Gastrocnemius medialis (tissue), 4 donors: ENCODE results near the gene TOR3A. TPM values are rescaled to one million over a fixed set of nuclear protein-coding genes. Genes with fewer than 3 reads are reported as not detected.
"Not testable (repeated sequence)": the region's sequence is repeated elsewhere in the genome, so short reads cannot be mapped to it uniquely, and the experiment has no call there.

Source experiments
- ATAC-seq, 2 donors: fragments of 150-250 bp; one replicate each; pipeline ENCODE4 v1.9.1; 2016
- DNase-seq, 2 donors: peaks; one replicate each; pipeline ENCODE4 v3.0.0-alpha.2; 2019
- H3K27ac ChIP-seq, 4 donors: fragments of 200-600 bp; sonication (generic); 1 replicate in 1 of 4; 2 replicates in 3 of 4; pipeline ENCODE4 v1.5.1; 2016 to 2018; ENCODE audit warnings: mild to moderate bottlenecking in 2 of 4, moderate library complexity in 1 of 4
- H3K27me3 ChIP-seq, 3 donors: fragments of 200-600 bp; sonication (generic) in 2 of 3; 1 replicate in 1 of 3; 2 replicates in 2 of 3; pipeline versions ENCODE4 v1.5.1 to v1.6.0; 2016 to 2019; ENCODE audit warnings: mild to moderate bottlenecking in 1 of 3, moderate library complexity in 1 of 3
- H3K36me3 ChIP-seq, 2 donors: fragments of 200-600 bp; sonication (generic) in 1 of 2; one replicate each; pipeline ENCODE4 v1.5.1; 2017 to 2018
- H3K4me1 ChIP-seq, 2 donors: fragments of 200-600 bp; sonication (generic) in 1 of 2; one replicate each; pipeline ENCODE4 v1.5.1; 2016 to 2017; ENCODE audit warnings: mild to moderate bottlenecking in 2 of 2
- H3K4me3 ChIP-seq, 4 donors: fragments of 200-600 bp; sonication (generic) in 3 of 4; 1 replicate in 1 of 4; 2 replicates in 3 of 4; pipeline ENCODE4 v1.5.1; 2016 to 2019; ENCODE audit warnings: mild to moderate bottlenecking in 2 of 4
- H3K9me3 ChIP-seq, 3 donors: fragments of 200-600 bp; sonication (generic) in 2 of 3; 1 replicate in 1 of 3; 2 replicates in 2 of 3; pipeline ENCODE4 v1.5.1; 2016 to 2019
- POLR2A ChIP-seq, 2 donors: fragments of 450-650 bp; IDR thresholded peaks; one replicate each; pipeline ENCODE4 v1.6.1; 2017; ENCODE audit warnings: antibody characterized with exemption in 2 of 2, mild to moderate bottlenecking in 2 of 2, moderate library complexity in 2 of 2
- in situ Hi-C, 4 donors: fragments of 200-750 bp; cut with MboI; loops; one replicate each; pipeline versions ENCODE4 v1.15.0 to v1.8.0; 2017; ENCODE audit warnings: low sequenced_read_pairs in 4 of 4
- intact Hi-C: fragments of 100-400 bp; cut with DNase I; formaldehyde crosslinking; loops from one replicate; pipeline ENCODE4 v1.15.1; 2023; ENCODE audit warnings: low total_unique reads
- total RNA-seq, 4 donors: library from RNA; depleted of rRNA; stranded (reverse); fragments of >200 nt; gene quantifications; one replicate each; pipeline versions ENCODE4 v1.1.0 to v1.2.3, GENCODE V29; 2016
- TF ChIP-seq, protein P1 (sequence below), 5 experiments: fragments of 450-650 bp in 3 of 5; fragments of 200-600 bp in 2 of 5; sonication (generic) in 2 of 5; IDR thresholded peaks in 4 of 5; conservative IDR thresholded peaks in 1 of 5; 1 replicate in 4 of 5; 2 replicates in 1 of 5; pipeline ENCODE4 v1.5.1; 2016 to 2019; ENCODE audit warnings: antibody characterized with exemption in 5 of 5, mild to moderate bottlenecking in 3 of 5, moderate library complexity in 3 of 5

The TOR3A gene, protein sequence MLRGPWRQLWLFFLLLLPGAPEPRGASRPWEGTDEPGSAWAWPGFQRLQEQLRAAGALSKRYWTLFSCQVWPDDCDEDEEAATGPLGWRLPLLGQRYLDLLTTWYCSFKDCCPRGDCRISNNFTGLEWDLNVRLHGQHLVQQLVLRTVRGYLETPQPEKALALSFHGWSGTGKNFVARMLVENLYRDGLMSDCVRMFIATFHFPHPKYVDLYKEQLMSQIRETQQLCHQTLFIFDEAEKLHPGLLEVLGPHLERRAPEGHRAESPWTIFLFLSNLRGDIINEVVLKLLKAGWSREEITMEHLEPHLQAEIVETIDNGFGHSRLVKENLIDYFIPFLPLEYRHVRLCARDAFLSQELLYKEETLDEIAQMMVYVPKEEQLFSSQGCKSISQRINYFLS
- 10 to 100 TPM; 19.2 to 78.6 (median 29.0) TPM for total RNA-seq

DNA sequence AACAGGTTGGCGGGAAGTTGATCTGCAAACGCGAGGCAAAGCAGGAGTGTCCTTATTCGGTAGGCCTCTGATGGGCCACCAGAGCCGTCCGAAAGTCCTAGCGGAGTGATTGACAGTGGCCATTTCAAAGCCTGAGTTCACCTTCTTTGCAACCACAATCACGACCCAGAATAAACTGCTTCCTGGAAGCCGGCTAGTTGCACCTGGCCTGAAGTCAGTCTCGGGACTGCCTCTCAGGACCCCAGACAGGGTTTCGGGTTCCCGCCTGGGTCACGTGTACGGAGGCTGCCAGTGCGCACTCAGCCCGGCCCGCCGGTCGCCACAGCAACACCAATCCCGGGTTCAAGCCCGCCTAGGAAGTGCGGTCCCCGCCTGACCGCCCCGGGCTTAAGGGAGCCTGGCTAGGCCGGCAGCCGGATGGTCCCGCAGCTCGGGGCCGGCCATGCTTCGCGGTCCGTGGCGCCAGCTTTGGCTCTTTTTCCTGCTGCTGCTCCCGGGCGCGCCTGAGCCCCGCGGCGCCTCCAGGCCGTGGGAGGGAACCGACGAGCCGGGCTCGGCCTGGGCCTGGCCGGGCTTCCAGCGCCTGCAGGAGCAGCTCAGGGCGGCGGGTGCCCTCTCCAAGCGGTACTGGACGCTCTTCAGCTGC lies at the start of gene TOR3A:
Gene TOR3A (plus strand): TSS at position 384 of the 646 bp plus-strand sequence. CDS start 59 bp downstream, at position 443.
- no peaks in the 10 kb centered on the region for H3K9me3 ChIP-seq
- no peaks in the 10 kb centered on the region for H3K27me3 ChIP-seq
- H3K27ac ChIP-seq: peak within 1 kb of the TSS; percentile 93 to 97 (median 96)
- H3K36me3 ChIP-seq: peaks cover 0 to 15% of the 10 kb centered on the region in 2 donors
- in situ Hi-C loops (loop anchor here in 1 of 4 donors (5.0 to 25.0 kb wide), 2 partner anchors 285 to 730 kb away; partner anchors contain the start of gene AXDND1), intact Hi-C loops (loop anchor here (1.0 to 10.0 kb wide), 5 partner anchors 9 to 547 kb away; partner anchors contain the start of genes FAM20B and SOAT1)
- peak; percentile 95 to 97 for TF ChIP-seq POLR2A (IDR thresholded peaks at IDR 0.05)
- TF ChIP-seq, protein P1, sequence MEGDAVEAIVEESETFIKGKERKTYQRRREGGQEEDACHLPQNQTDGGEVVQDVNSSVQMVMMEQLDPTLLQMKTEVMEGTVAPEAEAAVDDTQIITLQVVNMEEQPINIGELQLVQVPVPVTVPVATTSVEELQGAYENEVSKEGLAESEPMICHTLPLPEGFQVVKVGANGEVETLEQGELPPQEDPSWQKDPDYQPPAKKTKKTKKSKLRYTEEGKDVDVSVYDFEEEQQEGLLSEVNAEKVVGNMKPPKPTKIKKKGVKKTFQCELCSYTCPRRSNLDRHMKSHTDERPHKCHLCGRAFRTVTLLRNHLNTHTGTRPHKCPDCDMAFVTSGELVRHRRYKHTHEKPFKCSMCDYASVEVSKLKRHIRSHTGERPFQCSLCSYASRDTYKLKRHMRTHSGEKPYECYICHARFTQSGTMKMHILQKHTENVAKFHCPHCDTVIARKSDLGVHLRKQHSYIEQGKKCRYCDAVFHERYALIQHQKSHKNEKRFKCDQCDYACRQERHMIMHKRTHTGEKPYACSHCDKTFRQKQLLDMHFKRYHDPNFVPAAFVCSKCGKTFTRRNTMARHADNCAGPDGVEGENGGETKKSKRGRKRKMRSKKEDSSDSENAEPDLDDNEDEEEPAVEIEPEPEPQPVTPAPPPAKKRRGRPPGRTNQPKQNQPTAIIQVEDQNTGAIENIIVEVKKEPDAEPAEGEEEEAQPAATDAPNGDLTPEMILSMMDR (IDR thresholded peaks at IDR 0.05 in 4 of 5, conservative IDR thresholded peaks at IDR 0.05 in 1 of 5): no peak
- H3K4me1 ChIP-seq: peaks cover 17 to 18% of the 10 kb centered on the region in 2 donors
- H3K4me3 ChIP-seq: peak within 1 kb of the TSS; percentile 81 to 98 (median 87)
- ATAC-seq (peak; percentile 85 to 88), DNase-seq (peak; percentile 95 to 97)

DNA sequence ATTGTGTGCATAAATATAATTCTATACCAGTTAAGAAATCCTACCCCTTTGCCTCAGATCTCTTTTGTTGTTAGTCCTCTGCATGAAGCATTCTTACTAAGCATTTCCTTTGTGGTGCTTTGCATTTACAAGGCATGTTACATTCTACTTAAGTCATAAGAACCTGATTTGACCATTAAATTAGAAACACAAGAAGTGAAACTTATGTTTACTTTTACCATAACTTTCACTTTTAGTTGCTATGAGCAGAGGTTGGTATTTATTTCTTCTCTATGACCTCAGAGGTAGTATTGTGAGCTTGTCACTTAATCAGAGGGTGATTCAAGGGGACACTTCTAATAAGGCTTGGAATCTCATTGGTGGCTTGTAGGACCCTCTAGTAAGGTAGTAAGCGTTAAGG lies 47.1 kb upstream of the TOR3A start:
- H3K36me3 ChIP-seq: no peaks in the 10 kb centered on the region
- TF ChIP-seq POLR2A (IDR thresholded peaks at IDR 0.05): no peak
- TF ChIP-seq, protein P1 (IDR thresholded peaks at IDR 0.05 in 4 of 5, conservative IDR thresholded peaks at IDR 0.05 in 1 of 5): no peak
- ATAC-seq: no peak

DNA sequence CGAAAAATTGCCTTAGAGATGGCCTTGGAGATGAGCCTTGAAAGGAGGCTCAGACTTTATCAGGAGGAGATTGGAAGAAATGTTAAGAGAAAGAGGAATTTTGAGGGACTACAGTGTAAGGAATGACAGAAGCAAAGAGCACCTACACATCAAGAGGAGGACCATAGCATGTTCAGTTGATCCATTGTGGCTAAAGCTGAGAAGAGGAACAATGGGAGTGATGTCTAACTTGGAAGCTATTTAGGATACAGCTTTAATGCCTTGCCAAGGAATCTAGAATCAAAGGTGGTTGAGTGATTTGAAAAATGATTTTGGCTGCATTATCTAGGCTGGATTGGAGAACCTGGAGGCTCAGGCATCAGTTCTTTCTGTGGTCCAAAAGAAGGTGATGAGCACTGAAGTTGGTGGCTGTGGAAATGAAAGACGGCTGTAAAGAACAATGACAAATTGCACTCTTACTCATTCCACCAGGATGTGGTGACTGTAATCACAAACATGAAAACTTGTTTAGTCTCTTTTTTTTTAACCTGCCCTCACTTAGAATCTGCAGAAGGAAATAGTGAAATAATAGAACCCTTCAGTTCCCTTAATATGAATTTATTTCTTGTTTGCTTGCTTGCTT lies 44.9 kb upstream of the TOR3A start:
- Histone ChIP-seq H3K27me3 (no peaks in the 10 kb centered on the region), H3K27ac (no peak overlapping the region), H3K36me3 (no peaks in the 10 kb centered on the region), H3K9me3 (no peaks in the 10 kb centered on the region), H3K4me3 (no peak overlapping the region), H3K4me1 (peaks cover 45 to 57% of the 10 kb centered on the region in 2 donors)
- intact Hi-C loops (no loop called here), in situ Hi-C loops (no loop called here)
- TF ChIP-seq, protein P1 (IDR thresholded peaks at IDR 0.05 in 4 of 5, conservative IDR thresholded peaks at IDR 0.05 in 1 of 5): no peak
- no peak for TF ChIP-seq POLR2A (IDR thresholded peaks at IDR 0.05)
- ATAC-seq (no peak), DNase-seq (no peak)

More for the DNA sequence above, 47.1 kb upstream of the TOR3A start:
- in situ Hi-C loops (no loop called here), intact Hi-C loops (no loop called here)
- H3K27me3 ChIP-seq: no peaks in the 10 kb centered on the region
- no peaks in the 10 kb centered on the region for H3K9me3 ChIP-seq
- no peak overlapping the region for H3K4me3 ChIP-seq
- DNase-seq: no peak
- H3K4me1 ChIP-seq: peaks cover 67 to 79% of the 10 kb centered on the region in 2 donors
- peak overlapping the region in 2 of 4 donors; percentile 27 to 76 for H3K27ac ChIP-seq

DNA sequence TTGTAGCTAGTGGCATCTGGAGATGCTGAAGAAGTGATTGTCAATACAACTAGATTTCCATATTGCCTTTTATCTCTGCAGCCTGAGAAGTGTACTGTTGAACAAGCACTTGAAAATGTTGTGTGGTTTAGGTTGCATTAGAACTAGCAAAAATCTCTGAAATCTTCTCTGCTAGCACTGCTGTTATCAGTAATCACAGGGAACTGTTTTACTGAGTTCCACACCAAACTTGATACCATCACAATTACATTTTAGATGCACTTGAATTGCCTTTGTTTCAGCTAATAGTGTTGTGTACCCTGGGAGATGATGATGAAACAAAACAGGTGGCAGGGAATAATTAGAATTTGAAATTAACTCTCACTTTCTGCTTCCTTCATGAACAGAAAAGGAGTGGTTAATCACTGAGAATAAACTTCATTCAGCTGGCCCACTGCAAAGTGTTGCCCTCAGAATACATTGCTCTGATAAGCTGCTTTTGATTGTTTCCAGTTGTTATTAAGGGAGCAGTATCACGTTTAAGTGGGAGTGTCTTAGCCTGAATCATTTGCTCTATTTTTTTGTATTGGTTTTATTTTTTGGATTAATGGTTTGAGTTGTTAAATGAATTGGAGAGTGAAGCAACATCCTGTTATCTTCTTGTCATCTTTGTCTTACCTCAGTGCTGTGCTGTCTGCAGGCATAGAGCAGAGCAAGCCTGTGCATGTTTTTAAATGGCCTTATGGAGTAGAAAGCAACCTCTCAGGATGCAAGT lies 43.2 kb upstream of the TOR3A start:
- intact Hi-C loops: no loop called here
- no peak overlapping the region for H3K27ac ChIP-seq
- no peak for ATAC-seq
- DNase-seq: no peak
- no peaks in the 10 kb centered on the region for H3K9me3 ChIP-seq
- H3K4me3 ChIP-seq: no peak overlapping the region
- H3K36me3 ChIP-seq: no peaks in the 10 kb centered on the region
- TF ChIP-seq, protein P1 (IDR thresholded peaks at IDR 0.05 in 4 of 5, conservative IDR thresholded peaks at IDR 0.05 in 1 of 5): no peak
- no peak for TF ChIP-seq POLR2A (IDR thresholded peaks at IDR 0.05)
- H3K27me3 ChIP-seq: no peaks in the 10 kb centered on the region
- in situ Hi-C loops: no loop called here
- H3K4me1 ChIP-seq: peaks cover 29 to 39% of the 10 kb centered on the region in 2 donors

DNA sequence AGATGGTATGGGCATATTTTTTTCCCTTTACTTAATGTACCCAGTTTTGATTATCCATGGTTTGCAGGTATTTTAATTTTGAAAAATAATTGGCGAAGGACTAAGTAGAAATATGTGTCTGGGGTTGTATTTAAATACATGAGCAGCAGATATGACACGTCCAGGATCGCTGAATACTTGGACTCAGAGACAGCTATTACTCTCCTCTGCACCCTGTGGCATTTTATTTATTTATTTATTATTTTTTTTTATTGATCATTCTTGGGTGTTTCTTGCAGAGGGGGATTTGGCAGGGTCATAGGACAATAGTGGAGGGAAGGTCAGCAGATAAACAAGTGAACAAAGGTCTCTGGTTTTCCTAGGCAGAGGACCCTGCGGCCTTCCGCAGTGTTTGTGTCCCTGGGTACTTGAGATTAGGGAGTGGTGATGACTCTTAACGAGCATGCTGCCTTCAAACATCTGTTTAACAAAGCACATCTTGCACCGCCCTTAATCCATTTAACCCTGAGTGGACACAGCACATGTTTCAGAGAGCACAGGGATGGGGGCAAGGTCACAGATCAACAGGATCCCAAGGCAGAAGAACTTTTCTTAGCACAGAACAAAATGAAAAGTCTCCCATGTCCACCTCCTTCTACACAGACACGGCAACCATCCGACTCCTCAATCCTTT lies 42.2 kb upstream of the TOR3A start:
- H3K27me3 ChIP-seq, H3K36me3 ChIP-seq, H3K4me3 ChIP-seq, H3K9me3 ChIP-seq, intact Hi-C loops, H3K27ac ChIP-seq, ATAC-seq, DNase-seq, in situ Hi-C loops: not testable (repeated sequence)
- peaks cover 20 to 30% of the 10 kb centered on the region in 2 donors for H3K4me1 ChIP-seq

DNA sequence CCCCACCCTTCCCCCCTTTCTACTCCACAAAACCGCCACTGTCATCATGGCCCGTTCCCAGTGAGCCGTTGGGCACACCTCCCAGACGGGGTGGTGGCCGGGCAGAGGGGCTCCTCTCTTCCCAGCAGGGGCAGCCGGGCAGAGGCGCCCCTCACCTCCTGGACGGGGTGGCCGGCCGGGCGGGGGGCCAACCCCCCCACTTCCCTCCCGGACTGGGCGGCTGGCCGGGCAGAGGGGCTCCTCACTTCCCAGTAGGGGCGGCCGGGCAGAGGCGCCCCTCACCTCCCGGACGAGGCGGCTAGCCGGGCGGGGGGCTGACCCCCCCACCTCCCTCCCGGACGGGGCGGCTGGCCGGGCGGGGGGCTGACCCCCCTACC lies 41.7 kb upstream of the TOR3A start:
- H3K4me3 ChIP-seq, H3K27ac ChIP-seq, H3K36me3 ChIP-seq, H3K27me3 ChIP-seq, H3K9me3 ChIP-seq, DNase-seq, intact Hi-C loops, in situ Hi-C loops, ATAC-seq: not testable (repeated sequence)
- H3K4me1 ChIP-seq: peaks cover 14 to 25% of the 10 kb centered on the region in 2 donors
